Progenitor cell of endocrine pancreas (in vitro differentiated cells): ENCODE data around the gene GPR18. TPM values are rescaled to one million over a fixed set of nuclear protein-coding genes. Genes with fewer than 3 reads are reported as not detected.
"Not testable (repeated sequence)": the region's sequence is repeated elsewhere in the genome, so short reads cannot be mapped to it uniquely, and the experiment has no call there.

Experiments used
- DNase-seq: peaks from one replicate; pipeline ENCODE4 v3.0.0; 2021; ENCODE audit warnings: low spot score; ENCODE audit not compliant: unreplicated experiment
- H3K27ac Mint-ChIP-seq: 2 replicates; pipeline ENCODE4 v1.8.0; 2021; ENCODE audit warnings: mild to moderate bottlenecking, moderate library complexity, mixed read lengths
- H3K27me3 Mint-ChIP-seq: 2 replicates; pipeline ENCODE4 v1.8.0; 2021; ENCODE audit warnings: mixed read lengths
- H3K36me3 Mint-ChIP-seq: 2 replicates; pipeline ENCODE4 v1.8.0; 2022; ENCODE audit warnings: mixed read lengths; ENCODE audit not compliant: insufficient read depth
- H3K4me1 Mint-ChIP-seq: 2 replicates; pipeline ENCODE4 v1.8.0; 2021; ENCODE audit warnings: low read depth, mixed read lengths
- H3K4me3 Mint-ChIP-seq: 2 replicates; pipeline ENCODE4 v1.8.0; 2021; ENCODE audit warnings: low read depth, mild to moderate bottlenecking, moderate library complexity, mixed read lengths
- H3K9me3 Mint-ChIP-seq: 2 replicates; pipeline ENCODE4 v1.8.0; 2021; ENCODE audit warnings: low read depth, mixed read lengths
- CTCF ChIP-seq: fragments of 200-600 bp; sonication (generic); IDR thresholded peaks from one replicate; pipeline ENCODE4 v1.5.0; 2021; ENCODE audit warnings: antibody characterized with exemption, mild to moderate bottlenecking; ENCODE audit not compliant: unreplicated experiment
- total RNA-seq: library from RNA; stranded (reverse); gene quantifications from 2 replicates; pipeline ENCODE4 v1.2.1, GENCODE V29; 2021

GPR18 gene
- total RNA-seq, 1 donor from 2014 or later = not detected

- no peak for TF ChIP-seq CTCF
- no peak for DNase-seq
- peaks cover 4% of the 10 kb centered on the region for H3K4me1 Mint-ChIP-seq
- H3K4me3 Mint-ChIP-seq = no peak overlapping the region
- H3K9me3 Mint-ChIP-seq = no peaks in the 10 kb centered on the region
- H3K27me3 Mint-ChIP-seq = peaks cover 8% of the 10 kb centered on the region
- H3K36me3 Mint-ChIP-seq = peaks cover 2% of the 10 kb centered on the region
- no peak overlapping the region for H3K27ac Mint-ChIP-seq
Measured at GRCh38 chr13:99230991-99231390, 27.2 kb downstream of the GPR18 start.

GRCh38 chr13:99230588-99230987 lies 27.6 kb downstream of the GPR18 start:
- H3K36me3 Mint-ChIP-seq, DNase-seq, H3K27me3 Mint-ChIP-seq, H3K4me1 Mint-ChIP-seq, H3K9me3 Mint-ChIP-seq, H3K27ac Mint-ChIP-seq, H3K4me3 Mint-ChIP-seq: not testable (repeated sequence)

GRCh38 chr13:99228737-99229691 lies 29.2 kb downstream of the GPR18 start:
- DNase-seq = no peak
- peaks cover 3% of the 10 kb centered on the region for H3K36me3 Mint-ChIP-seq
- no peak for TF ChIP-seq CTCF
- no peak overlapping the region for H3K27ac Mint-ChIP-seq
- no peaks in the 10 kb centered on the region for H3K9me3 Mint-ChIP-seq
- peaks cover 4% of the 10 kb centered on the region for H3K4me1 Mint-ChIP-seq
- H3K4me3 Mint-ChIP-seq = no peak overlapping the region
- no peaks in the 10 kb centered on the region for H3K27me3 Mint-ChIP-seq

GRCh38 chr13:99227909-99228688 lies 30.1 kb downstream of the GPR18 start:
- no peak for DNase-seq
- Mint-ChIP-seq H3K4me1 (peaks cover 1% of the 10 kb centered on the region), H3K27ac (no peak overlapping the region), H3K4me3 (no peak overlapping the region), H3K36me3 (peaks cover 7% of the 10 kb centered on the region), H3K9me3 (peaks cover 6% of the 10 kb centered on the region), H3K27me3 (no peaks in the 10 kb centered on the region)
- no peak for TF ChIP-seq CTCF

- H3K9me3 Mint-ChIP-seq = peaks cover 12% of the 10 kb centered on the region
- H3K4me3 Mint-ChIP-seq = no peak overlapping the region
- peaks cover 8% of the 10 kb centered on the region for H3K36me3 Mint-ChIP-seq
- H3K27me3 Mint-ChIP-seq = no peaks in the 10 kb centered on the region
- TF ChIP-seq CTCF = no peak
- H3K4me1 Mint-ChIP-seq = peaks cover 1% of the 10 kb centered on the region
- DNase-seq = no peak
- H3K27ac Mint-ChIP-seq = no peak overlapping the region
Measured at GRCh38 chr13:99227331-99227900, 30.8 kb downstream of the GPR18 start.
